Suprapubic skin (tissue), 3 donors: Measurements from ENCODE around the gene S1PR5.

Source experiments
- POLR2A ChIP-seq, 2 donors: fragments of 450-650 bp; IDR thresholded peaks; one replicate each; pipeline ENCODE4 v1.6.1; 2017; ENCODE audit warnings: antibody characterized with exemption in 2 of 2, mild to moderate bottlenecking in 2 of 2, moderate library complexity in 2 of 2
- TF ChIP-seq, protein P1 (sequence below), 2 donors: fragments of 200-600 bp in 1 of 2; fragments of 450-650 bp in 1 of 2; sonication (generic) in 1 of 2; IDR thresholded peaks; one replicate each; pipeline ENCODE4 v1.5.1; 2016 to 2019; ENCODE audit warnings: antibody characterized with exemption in 2 of 2, mild to moderate bottlenecking in 1 of 2, moderate library complexity in 1 of 2

- TF ChIP-seq POLR2A (IDR thresholded peaks at IDR 0.05), result no peak
- TF ChIP-seq, protein P1, sequence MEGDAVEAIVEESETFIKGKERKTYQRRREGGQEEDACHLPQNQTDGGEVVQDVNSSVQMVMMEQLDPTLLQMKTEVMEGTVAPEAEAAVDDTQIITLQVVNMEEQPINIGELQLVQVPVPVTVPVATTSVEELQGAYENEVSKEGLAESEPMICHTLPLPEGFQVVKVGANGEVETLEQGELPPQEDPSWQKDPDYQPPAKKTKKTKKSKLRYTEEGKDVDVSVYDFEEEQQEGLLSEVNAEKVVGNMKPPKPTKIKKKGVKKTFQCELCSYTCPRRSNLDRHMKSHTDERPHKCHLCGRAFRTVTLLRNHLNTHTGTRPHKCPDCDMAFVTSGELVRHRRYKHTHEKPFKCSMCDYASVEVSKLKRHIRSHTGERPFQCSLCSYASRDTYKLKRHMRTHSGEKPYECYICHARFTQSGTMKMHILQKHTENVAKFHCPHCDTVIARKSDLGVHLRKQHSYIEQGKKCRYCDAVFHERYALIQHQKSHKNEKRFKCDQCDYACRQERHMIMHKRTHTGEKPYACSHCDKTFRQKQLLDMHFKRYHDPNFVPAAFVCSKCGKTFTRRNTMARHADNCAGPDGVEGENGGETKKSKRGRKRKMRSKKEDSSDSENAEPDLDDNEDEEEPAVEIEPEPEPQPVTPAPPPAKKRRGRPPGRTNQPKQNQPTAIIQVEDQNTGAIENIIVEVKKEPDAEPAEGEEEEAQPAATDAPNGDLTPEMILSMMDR (IDR thresholded peaks at IDR 0.05), result no peak
Measured at GRCh38 chr19:10486551-10486950, 30.7 kb downstream of the S1PR5 start.
